IPS DF 4.7 (cell line): ENCODE results near the gene KRT20.

ENCODE experiments used
- DNase-seq: peaks from one replicate; pipeline ENCODE4 v3.0.0-alpha.2; 2013; ENCODE audit warnings: low spot score; ENCODE audit errors: extremely low read depth

The KRT20 gene

DNA sequence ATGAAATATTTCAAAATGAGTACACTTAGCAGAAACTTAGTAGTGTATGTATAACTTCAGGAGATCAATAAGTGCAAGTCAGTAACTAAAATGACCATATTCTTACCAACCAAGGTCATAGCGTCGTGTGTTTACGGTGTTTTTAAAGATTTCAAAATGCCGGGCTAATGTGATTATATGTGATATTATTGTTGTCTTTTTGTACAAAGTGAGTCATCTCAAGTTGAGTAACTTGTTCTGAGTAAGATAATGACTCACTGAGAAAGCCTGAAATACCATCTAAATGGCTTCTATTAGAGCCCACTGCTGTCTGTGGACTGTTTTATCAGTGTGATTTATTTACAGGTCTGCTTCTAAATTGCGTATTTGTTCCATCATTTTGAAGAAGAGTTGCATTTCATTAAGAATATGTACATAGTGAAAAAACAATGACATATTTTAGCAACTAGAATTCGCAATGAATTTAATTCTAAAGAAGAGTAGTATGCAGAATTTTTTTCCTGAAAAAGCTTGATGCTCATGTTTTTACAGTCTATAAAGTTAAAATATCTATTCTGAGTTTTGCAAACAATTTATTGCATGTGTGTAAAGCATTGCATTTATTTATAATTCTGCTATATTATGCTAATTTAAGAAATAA, 30.7 kb downstream of the KRT20 start:
- DNase-seq = no peak

DNA sequence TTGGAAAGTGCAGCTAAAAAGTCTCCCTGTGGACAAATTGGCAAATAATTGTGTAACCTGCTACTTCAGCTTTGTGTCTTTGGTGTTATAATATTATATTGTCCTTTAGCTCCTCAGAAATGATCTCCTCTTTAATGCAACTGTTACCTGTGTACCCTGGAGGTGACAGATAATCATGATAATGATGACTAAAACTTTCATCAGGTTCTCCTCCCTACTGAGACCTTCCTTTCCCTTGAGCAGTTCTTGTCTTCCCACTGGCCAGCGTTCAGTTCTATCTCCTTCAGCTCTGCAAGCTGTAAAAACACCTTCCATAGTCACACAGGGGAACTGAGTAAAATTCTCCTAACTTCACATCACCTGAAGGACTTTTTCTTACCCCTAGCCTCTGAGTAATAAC, 32.7 kb downstream of the KRT20 start:
- DNase-seq = no peak

DNA sequence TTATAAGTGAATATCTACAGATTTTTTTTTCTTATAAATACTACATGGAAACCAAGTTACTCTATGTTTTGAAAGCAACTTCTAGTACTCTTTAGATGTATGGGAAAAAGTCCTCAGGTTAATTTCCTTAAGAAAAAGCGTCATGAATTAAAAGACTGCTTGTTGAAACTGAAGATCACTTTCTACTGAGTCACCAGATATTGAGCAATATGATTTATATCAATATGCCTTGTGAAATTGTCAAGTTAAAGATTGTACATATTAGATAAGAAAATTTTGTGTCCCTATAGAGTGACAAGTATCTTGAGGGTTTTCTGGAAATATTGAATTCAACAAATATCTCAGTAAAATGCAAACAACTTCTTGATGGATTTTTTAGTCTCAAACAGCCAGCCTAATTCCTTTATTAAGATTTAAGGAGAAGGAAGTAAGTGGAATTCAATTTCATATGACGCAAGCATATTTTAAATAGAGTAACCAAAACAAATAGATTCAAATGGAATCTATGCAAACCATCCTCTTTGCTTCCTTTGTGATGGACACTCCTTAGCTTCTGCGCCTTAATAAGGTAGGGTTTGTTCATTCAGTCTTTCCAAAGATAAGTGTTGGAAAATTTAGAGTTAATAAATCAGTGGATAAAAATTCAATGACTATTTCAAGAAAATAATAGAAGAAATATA, 34.6 kb downstream of the KRT20 start:
- DNase-seq = no peak

DNA sequence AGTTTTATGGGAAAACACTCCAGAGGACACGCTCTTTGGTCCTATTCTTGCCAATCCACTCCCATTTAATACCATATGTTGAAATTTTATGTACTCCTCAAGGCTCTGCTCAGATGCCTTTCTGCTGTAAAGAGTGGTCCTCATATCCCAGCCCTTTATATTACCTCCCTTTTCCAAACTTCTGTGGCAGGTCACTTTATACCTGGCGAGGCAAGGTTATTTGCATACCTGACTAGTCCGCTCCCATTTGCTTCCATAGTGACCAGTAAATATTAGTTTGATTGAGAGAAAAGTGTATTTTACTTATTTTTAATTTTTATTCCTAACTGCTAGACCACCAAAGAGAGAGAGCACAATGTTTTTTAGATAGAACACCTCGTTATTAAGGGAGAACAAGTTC, 35.3 kb downstream of the KRT20 start:
- DNase-seq = no peak

DNA sequence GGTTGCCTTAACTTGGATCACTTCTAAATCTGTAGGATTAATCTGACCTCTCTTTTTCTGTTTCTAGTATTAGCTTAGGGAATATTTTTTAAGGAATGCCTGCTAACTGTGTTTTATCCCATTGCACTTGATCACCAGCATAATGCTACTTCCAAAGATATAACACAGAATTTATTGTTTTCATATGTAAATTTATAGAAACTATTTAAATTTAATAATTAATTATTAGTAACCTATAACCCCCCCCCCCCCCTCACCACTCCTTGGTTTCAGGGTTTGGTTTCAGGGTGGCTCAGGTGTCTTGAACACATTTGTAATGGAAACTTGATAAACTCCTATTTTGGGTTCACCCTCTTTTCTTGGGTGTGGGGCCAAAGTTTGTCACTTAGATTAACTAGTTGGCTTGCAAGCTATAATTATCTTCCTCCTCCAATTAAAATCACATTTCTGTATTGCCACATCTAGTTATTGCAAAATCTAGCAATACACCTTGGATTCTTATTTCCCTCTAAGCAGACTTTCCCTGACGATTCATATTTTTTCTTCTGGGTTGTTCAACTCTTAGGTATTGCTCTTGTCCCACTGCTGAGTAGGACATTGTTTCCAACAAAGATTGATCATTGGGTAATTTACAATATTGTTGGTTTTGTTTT, 36.3 kb downstream of the KRT20 start:
- no peak for DNase-seq

DNA sequence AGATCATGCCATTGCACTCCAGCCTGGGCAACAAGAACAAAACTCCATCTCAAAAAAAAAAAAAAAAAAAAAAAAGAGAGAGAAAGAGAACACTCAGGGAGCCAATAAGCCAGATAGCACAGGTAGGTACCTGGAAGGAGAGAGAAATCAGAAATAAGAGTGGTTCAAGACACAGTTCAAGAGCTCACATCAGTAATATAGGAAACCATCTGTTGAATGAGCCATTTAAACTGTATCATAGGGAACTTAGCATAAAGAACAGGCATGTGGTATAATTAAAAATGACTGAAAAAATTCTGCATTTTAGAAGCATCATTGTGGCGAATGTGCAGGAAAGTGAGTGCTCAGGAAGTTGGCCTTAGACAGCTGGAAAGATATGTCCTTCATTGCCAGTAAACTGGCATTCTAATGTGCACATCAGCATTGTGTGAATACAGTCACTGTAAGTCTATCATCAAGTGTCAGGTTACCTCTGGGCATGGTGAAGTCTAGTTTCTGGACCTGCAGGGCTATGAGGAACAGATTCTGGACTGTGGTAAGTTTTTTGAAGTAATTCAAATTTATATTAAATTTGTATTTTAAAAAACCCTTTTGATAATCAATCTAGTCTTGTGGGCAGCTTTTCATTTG, 38.4 kb downstream of the KRT20 start:
- no peak for DNase-seq

DNA sequence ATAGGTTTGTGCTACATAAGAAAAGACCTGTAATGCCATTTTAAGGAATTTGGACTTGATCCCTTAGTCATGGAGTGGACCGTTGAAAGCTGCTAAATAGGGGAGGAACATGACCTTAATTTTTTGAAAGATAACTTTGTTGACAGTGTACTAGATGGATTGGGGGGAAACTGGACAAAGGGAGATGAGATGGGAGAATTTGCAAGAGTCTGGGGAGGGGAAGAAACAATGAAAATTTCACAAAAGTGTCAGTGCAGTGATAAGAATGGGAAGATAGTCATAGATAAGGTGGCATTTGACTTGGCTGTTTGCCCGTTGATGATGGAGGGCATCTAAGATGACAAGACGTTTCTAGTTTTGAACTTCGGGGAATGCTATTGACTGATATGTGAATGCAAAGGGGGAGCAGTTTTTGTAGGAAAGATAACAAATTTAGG, 40.4 kb downstream of the KRT20 start:
- DNase-seq = no peak

DNA sequence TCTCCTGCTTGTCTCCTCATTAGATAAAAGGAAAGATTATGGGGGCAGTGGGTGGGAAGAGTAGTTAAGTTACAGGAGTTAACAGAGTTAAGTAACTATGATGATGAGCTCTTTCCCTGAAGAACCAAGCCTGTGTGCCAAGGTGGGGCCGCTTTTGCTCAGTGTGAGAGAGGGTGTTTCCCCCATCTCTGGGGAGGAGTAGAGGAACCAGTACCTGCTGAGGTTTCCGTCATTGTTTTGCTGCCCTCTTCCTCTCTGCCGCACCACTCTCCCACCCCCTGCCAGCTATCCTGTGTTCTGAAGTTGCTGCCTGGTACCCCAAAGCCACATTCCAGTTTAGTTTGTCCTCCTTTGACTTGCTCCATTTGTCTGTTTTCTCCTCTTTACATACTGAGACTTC, 41.8 kb downstream of the KRT20 start:
- no peak for DNase-seq

DNA sequence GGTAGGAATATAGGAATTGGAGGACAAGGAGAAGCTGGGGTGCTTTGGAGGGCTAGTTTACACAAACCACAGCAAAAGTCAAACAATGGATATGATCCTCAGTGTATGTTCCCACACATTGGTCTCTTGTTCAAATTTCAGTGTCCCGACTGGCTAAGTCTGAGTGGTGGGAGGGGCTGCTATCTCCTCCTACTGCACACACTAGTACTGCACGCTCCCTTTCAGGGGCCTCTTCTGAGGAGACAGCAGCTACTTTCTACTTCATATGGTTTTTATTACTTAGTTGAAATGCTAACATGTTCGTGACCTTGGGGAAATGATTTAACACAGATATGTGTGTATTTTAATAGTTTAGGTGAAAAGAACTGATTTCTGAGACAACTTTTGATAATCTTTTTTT, 43.8 kb downstream of the KRT20 start:
- no peak for DNase-seq

DNA sequence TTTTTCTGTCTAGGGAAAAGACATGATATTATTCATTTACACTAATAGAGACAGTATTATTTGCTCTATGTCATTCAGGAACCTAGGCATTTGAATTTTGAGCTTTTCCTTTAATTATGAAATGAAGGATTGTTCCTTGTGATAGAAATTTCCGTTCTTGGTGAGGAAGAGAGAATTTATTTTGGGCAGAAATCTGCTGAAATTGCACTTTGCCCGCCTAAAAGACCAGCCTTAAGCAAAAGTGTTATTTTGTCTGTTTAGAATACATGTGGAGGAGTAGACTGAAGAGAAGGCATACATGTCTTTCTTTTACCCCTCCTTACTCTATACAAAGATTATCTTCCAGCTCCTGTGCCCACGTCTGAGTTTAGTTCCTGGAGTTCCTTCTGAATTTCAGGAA, 45.8 kb downstream of the KRT20 start:
- no peak for DNase-seq

DNA sequence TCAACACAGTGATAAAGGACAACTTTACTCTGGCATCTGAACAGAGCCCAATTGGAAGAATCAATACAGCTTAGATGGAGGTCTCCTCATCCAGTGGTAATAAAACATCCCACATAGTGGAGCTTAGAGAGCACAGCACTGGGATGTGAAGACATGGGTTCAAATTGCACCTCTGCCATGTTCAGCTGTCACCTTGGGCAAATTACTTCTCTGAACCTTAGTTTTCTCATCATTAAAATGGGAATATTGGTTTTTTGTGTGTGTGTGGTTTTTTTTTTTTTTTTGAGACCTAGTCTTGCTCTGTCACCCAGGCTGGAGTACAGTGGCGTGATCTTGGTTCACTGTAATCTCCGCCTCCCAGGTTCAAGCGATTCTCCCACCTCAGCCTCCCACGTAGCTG, 49.0 kb downstream of the KRT20 start:
- DNase-seq = no peak

DNA sequence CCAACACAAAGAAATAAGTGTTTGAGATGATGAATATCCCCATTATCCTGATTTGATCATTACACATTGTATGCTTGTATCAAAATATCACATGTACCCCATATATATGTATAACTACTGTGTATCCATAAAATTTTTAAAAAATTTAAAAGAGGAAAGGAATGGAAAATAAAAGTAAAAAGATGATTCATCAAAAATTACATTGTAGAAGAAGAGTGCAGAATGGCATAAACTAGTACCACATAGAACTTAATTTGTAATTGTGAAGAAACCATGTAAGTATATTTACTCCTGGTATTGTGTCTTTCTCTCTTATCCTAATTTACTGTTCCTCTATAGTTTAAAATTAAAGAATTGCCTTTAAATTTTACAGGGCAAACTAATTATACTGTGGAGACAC, 51.2 kb downstream of the KRT20 start:
- no peak for DNase-seq

DNA sequence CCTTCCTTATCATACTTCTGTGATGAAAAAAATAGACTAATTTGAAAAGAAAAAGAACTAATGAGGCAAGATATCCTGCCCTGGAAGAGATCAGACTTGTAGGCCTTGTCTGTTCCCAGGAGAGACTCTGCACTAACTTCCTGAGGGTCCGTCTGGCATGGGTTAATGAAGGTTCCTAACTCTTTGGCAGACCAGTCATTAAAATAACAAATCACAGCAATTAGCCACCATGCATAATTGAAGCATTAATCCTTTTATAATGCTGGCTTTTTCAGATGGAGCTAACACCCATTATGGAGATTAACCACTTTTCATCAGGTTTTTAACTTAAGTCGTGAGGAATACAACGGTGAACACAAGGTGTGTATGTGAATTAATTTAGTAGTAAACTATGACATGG, 52.2 kb downstream of the KRT20 start:
- no peak for DNase-seq

DNA sequence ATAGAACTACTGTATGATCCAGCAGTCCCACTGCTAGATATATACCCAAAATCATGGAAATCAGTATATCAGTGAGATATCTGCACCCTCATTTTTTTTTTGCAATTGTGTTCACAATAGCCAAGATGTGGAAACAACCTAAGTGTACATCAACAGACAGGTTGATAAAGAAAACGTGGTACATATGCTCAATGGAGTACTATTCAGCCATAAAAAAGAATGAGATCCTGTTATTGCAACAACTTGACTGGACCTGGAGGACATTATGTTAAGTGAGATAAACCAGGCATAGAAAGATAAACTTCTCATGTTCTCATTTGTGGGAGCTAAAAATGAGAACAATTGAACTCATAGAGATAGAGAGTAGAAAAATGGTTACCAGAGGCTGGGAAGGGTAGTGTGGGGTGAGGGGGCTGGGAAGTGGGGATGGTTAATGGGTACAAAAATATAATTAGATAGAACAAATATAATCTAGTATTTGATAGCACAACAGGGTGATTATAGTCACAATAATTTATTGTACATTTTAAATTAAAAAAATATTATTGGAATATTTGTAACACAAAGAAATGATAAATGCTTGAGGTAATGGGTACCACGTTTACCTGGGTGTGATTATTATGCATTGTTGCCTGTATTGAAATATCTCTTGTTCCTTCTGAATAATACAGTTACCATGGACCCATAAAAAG, 54.8 kb downstream of the KRT20 start:
- no peak for DNase-seq

DNA sequence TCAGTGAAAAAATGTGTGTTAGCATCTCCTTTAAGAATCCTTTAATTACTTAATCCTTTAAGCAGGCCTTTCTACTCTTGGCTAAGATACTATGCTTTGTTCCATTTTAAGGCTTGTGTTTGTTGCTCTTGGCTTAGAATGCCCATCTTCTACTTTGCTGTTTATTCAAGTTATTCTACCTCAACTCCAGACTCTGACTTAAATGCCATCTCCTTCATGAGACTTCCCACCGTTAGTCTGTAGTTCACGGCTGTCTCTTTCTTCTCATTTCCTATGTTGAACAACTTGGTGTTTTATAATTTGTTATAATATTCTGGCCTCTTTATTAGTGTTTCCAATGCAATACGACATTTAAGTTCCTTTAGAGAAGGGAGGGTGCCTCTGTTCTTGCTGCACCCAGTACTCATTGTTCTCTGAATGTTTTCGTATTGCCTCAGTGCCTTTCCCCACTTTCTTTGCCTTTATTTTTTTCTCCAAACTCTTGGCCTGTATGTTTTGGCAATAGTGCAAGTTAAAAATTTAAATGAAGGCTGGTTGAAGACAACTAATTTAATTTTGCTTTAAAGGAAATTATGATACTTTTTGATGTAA, 56.5 kb downstream of the KRT20 start:
- no peak for DNase-seq

DNA sequence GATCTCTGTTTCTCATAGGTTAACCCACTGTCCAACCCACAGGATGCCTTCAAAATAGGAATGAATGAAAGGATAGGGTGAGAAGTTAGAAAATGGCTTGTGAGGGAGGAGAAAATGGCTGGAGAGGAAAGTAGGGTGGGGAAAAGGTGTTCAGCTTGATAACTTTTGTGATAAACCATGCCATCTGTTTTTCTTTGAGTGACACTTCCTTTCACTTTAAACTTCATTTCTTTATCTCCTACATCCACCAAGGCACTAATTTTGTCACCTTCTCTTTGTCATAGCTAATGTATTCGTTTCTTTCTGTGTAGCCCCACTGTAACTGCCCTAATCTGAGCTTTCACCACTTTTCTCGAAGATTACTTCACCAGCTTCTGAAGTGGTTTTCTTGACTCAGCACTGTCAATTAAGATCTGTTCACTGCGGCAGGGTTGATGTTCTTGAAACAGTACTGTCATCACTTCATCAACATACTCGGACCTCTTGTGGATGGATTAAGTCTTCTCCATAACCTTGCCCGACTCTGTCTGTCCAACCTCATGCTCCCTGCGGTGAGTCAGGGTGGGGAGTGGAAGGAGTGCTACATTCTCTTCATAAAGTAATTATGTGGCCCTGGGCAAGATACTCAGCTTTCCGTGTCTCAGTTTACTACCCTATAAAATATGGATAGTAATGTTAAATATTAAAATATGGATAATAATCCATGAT, 57.1 kb downstream of the KRT20 start:
- DNase-seq = no peak
